NCI-H345 treated with DMSO at 0.1 percent for 48 hours (cell line): ENCODE data around the gene PPP3R1.
"Not testable (repeated sequence)": the region's sequence is repeated elsewhere in the genome, so short reads cannot be mapped to it uniquely, and the experiment has no call there.

Experiments used
- DNase-seq: peaks from one replicate; lab custom pipeline; 2025; ENCODE audit not compliant: unreplicated experiment; lab: John Stamatoyannopoulos, UW

Gene PPP3R1

GRCh38 chr2:68190991-68191731 lies 61.2 kb downstream of the PPP3R1 start:
- DNase-seq, result no peak

- no peak for DNase-seq
These were observed 62.1 kb downstream of the PPP3R1 start for GRCh38 chr2:68189991-68190784.

GRCh38 chr2:68188831-68189230 lies 63.5 kb downstream of the PPP3R1 start:
- no peak for DNase-seq

- DNase-seq, result no peak
These were observed 65.0 kb downstream of the PPP3R1 start for GRCh38 chr2:68187329-68187728.

GRCh38 chr2:68185541-68186164 lies 66.7 kb downstream of the PPP3R1 start:
- no peak for DNase-seq

- no peak for DNase-seq
These were observed 69.4 kb downstream of the PPP3R1 start for GRCh38 chr2:68182902-68183301.

GRCh38 chr2:68178954-68179627 lies 73.2 kb downstream of the PPP3R1 start:
- no peak for DNase-seq

GRCh38 chr2:68178432-68178831 lies 73.9 kb downstream of the PPP3R1 start:
- DNase-seq, result no peak

GRCh38 chr2:68177541-68177940 lies 74.8 kb downstream of the PPP3R1 start:
- no peak for DNase-seq

GRCh38 chr2:68176657-68177056 lies 75.7 kb downstream of the PPP3R1 start:
- no peak for DNase-seq

GRCh38 chr2:68175210-68175609 lies 77.1 kb downstream of the PPP3R1 start:
- not testable (repeated sequence) for DNase-seq

GRCh38 chr2:68172990-68173700 lies 79.2 kb downstream of the PPP3R1 start:
- no peak for DNase-seq

- no peak for DNase-seq
These were observed 79.8 kb downstream of the PPP3R1 start for GRCh38 chr2:68172521-68172920.

- DNase-seq, result no peak
These were observed 80.6 kb downstream of the PPP3R1 start for GRCh38 chr2:68171684-68172083.

- DNase-seq, result no peak
These were observed 81.2 kb downstream of the PPP3R1 start for GRCh38 chr2:68171146-68171545.

- no peak for DNase-seq
These were observed 83.0 kb downstream of the PPP3R1 start for GRCh38 chr2:68169308-68169707.

- DNase-seq, result no peak
These were observed 85.1 kb downstream of the PPP3R1 start for GRCh38 chr2:68167186-68167585.

GRCh38 chr2:68163641-68164040 lies 88.7 kb downstream of the PPP3R1 start:
- no peak for DNase-seq

GRCh38 chr2:68158134-68158447 lies 94.2 kb downstream of the PPP3R1 start:
- DNase-seq, result no peak

- DNase-seq, result peak; percentile 95
These were observed 94.8 kb downstream of the PPP3R1 start, which contains the start of gene PNO1 for GRCh38 chr2:68157402-68158133. Gene PNO1, plus strand, starts transcription at chr2:68157888. Its CDS starts 47 bp downstream, at chr2:68157935.
